HT1080 (cell line): ENCODE data around the gene PIEZO1. TPM values are rescaled to one million over a fixed set of nuclear protein-coding genes. Genes with fewer than 3 reads are reported as not detected.

Experiments
- DNase-seq: peaks from one replicate; pipeline ENCODE4 v3.0.0-alpha.2; 2015; ENCODE audit warnings: low read depth
- total RNA-seq: library from RNA; depleted of rRNA; stranded (reverse); fragments of >200 nt; shearing (Covaris generic); gene quantifications from 2 replicates; pipeline ENCODE4 v1.2.3, GENCODE V29; 2014

The PIEZO1 gene
- total RNA-seq, 1 experiment from 2014 or later, result 159 TPM

DNA sequence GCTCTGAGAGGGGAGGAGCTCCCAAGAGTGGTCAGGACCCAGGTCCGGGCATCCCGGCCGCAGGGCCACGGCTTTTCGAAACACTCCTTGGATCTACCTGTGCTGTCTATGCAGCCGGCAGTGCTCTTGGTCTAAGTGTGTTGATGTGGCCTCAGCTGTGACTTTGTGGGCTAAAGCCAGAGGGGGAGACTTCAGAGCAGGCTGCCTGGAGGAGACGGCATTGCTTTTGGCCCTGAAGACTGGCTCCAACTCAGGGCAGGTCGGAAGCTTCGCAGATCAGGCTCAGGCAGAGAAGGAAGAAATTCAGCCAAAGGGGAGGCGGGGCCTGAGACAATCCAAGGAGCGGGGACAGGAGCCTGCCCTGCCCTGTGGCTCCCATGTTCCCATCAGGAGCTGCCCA is 31.4 kb downstream of the PIEZO1 start:
- no peak for DNase-seq

DNA sequence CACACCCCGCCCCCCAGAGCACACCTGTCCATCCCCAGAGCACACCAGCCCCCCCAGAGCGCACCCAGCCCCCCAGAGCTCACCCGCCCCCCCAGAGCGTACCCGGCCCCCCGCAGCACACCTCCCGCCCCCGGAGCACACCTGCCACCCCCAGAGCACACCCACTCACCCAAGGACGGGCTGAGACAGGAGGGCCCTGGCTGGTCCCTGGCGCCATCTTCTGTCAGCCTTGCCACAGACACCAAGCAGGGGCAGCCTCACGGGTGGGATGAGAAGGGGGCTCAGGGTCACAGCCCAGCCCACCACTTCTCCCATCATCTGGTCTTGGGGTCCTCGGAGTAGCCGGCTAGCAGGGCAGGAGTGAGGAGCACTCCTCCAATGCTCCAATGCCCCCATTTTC is 31.8 kb downstream of the PIEZO1 start:
- no peak for DNase-seq

- DNase-seq, result no peak
Observed at GRCh38 chr16:88752386-88753002, 32.5 kb downstream of the PIEZO1 start.

- no peak for DNase-seq
Observed at GRCh38 chr16:88750854-88751253, 34.2 kb downstream of the PIEZO1 start.

DNA sequence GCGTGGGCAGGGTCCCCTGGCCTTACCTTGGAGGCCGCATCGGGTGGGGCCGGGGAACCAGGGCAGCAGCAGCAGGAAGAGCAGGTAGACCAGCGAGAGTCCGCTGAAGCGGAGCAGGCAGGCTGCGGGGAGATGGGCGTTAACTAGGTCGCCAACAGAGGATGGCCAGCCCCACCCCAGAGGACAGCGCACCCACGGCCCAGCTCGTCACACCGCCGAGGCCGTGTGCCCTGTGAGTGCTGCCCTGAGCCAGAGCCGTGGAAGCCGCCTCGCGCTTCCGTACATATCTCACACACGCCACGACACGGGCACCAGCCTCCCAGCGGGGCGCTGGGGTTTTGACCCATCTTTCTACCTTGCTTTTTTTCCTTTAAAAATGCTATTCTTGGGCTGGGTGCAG is 35.7 kb downstream of the PIEZO1 start:
- DNase-seq, result no peak

DNA sequence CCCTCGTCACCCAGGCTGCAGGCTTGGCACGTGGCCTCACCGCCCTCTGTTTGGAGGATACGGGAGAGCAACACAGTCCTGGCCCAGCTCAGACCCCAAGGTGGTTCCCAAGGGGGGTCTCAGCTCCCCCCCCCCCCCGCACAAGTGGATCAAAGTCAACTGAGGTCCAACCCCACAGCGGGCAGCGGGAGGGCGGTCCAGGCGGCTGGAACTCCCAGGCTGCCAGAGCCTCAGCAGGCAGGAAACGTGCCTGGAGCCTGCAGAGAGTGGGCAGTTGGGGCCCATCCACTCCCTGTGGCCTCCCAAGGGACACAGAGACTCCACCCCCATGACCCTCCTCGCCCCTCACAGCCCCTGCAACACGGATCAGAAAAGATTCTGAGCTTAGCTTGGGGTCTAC is 36.7 kb downstream of the PIEZO1 start:
- no peak for DNase-seq

GRCh38 chr16:88747588-88748301 is 37.3 kb downstream of the PIEZO1 start:
- DNase-seq, result no peak

DNA sequence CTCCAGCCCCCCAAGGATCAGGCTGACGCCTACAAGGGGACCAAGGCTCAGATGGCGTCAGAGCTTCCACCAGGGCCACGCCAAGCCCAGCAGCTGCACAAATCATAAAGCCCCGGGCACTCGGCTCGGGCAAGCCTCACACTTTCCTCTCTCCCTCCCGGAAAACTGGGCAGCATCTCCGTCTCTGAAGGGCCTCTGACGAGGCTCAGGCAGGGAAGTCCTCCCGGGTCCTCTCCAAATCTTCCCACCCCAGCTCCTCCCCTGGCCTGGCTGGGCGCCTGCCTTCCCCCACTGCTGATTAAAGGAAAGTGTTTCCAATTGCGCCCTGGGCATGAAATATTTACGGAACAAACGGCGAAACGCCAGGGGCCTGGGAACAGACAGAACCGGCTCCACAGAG is 38.5 kb downstream of the PIEZO1 start:
- DNase-seq, result no peak

- DNase-seq, result no peak
Observed at GRCh38 chr16:88744577-88745521, 40.2 kb downstream of the PIEZO1 start.

DNA sequence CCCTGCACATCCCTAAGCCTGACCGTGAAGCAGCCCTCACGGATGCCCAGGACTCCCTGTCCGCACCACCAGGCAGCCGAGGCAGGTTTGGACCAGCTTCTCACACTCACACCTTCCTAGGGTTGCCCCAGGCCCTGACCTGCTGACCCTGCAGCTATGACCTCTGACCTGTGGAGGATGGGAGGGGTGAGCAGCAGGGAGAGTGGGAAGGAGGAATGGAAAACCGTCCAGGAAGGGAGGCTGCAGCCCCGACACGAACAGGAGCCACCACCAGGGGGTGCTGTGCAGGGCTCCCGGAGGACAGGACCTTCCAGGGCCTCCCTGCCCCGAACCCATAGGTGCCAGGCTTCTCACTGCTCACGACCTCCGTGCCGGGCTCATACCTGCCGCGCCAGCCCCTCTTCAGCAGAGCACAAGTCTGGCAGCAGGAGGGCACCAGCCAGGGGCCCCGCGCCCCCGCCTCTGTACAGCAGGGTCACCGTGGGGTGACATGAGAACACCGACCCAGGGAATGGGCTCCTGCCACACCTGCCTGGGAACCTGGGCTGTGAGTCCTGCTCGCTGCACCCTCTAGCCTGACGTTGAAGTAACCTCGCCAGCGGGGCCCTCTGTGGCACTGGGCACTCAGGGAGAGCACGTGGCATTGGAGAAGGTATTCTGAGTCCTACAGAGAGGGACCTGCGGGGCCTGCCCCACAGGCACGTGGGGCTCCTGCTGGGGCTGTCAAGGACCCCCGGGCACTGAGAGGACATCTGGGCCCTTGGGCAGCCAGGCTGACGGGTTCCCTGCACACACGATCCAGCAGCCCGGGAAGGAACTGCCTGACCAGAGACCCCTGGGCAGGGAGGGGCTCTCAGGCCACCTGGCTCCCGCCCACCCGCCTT is 41.1 kb downstream of the PIEZO1 start:
- peak; percentile 56 for DNase-seq

DNA sequence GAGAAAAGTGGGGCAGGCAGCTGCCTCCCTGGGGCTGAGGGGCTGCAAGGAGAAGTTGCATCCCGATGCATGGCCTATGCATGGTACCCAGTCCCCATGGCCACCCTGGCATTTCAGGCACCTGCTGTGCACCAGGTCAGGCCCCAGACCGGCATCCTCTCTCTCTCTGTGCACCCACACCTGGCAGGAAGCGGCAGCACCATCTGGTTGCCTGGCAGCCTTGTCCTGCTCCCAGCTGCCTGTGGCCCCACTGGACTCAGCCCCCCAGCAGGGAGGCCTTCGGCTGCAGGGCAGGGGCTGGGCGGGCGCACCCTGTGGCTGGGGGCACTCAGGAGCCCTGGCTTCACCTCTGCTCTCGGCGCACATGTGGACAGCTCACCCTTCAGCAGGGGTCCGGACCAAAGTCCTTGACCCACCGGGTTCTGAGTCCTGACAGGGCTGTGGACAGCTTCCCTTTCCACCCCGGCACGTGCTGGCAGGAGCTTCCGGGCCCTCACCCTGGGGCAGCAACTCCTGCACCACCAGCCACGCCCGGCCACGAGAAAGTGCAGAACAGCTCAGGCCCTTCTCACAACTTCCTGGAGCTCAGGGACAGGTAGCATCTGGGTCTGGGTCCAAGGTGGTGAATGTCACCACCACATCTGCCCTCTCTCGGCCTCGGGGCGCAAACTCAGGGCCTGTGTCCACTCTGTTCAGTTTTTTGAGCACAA is 42.0 kb downstream of the PIEZO1 start:
- no peak for DNase-seq

DNA sequence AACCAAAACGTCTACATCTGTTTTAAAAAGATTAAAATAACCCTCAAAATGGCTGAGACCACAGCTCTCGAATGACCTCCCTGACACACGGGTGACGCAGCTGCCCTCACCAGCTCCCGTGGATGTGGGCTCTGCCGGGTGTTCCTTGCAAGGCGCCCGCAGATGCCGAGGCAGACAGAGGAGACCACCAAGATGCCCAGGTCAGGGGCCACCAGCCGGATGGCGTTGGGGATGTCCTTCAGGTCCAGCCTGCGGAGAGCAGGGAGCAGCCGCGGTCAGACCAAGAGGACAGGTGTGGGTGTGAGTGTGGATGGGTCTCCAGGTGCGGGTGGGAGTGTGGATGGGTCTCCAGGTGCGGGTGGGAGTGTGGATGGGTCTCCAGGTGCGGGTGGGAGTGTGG is 43.7 kb downstream of the PIEZO1 start:
- no peak for DNase-seq

GRCh38 chr16:88740727-88741055 is 44.3 kb downstream of the PIEZO1 start:
- DNase-seq, result no peak

GRCh38 chr16:88739977-88740726 is 44.9 kb downstream of the PIEZO1 start:
- no peak for DNase-seq

GRCh38 chr16:88739139-88739976 is 45.7 kb downstream of the PIEZO1 start:
- no peak for DNase-seq

DNA sequence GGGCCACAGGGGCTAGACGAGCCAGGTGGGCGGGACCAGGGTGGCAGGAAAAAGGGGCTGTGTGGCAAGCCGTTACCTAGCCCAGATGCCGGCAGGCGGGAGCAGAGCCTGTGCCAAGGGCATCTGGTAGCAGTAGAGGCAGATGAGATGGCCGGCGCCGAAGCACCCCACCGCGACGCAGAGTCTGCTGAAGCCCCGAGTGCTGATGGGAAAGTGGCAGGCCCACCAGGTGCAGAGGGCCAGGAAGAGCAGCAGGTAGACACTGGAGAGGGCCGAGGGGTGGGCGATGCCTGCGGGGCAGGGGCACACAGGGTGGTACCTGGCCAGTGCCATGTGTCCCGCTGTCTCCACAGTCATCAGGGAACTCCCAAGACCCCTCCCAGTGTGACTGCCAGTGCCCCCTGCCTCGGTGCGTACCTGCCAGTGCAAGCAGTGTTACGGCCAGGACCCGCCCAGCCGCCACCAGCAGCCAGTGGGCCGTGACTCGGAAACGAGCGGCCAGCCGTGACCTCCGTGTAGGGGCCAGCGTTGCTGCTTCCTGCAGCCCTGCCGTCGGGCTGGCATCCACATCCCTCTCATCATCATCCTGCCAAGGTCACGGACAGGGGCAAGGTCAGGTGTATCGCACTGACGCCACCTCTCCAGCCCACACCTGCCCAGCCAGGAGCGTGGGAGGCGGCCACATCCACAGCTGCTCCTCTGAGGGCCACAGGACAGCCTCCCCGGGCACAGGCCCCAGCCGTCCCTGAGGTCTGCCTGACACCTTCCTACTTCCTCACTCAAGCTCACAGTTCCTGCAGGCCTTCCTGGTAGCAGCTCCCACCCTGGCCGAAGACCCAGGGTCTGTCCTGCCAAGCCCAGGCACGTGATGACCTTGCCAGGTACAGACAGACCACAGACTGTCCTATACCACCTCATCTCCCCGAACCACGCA is 46.6 kb downstream of the PIEZO1 start:
- no peak for DNase-seq

DNA sequence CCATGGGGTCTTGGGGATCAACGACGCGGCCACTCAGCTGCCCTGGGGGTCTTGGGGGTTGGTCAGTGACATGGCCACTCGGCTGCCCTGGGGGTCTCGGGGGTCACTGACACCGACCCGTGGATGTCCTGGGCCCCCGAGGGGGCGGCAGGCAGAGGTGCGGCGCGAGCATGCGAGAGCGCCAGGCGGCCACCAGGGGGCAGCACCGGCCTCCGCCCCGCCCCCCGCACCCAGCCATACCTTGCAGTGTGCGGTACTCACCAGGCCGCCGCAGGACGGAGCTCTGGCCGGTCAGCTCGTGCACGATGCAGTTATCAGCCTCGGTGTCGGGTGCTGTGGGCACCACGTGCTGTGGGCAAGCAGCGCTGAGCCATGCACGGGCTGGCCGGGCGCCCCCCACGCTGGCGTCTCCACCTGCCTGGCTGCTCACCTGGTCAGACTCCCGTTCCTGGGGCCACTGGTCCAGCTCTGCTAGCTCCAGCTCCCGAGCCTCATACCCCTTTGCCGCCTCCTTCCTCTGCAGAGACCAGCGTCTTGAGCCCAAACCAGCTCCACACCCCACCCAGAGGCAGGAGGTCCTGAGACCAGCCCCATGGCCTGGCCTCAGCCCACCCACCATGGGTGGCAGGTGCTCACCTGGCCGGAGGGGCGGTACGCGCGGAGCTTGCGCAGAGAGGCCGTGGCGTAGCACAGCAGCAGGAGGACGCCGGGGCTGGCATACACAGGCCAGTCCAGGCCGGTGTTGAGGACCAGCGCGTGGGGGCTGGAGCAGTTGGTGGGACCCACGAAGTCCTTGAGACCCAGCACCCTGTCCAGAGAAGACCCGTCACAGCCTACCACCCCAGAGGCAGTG is 47.5 kb downstream of the PIEZO1 start:
- peak; percentile 49 for DNase-seq
